Thyroid gland (tissue), 4 donors: Measurements from ENCODE around the gene ZNF274. TPM values are rescaled to one million over a fixed set of nuclear protein-coding genes. Genes with fewer than 3 reads are reported as not detected.
"Not testable (repeated sequence)": the region's sequence is repeated elsewhere in the genome, so short reads cannot be mapped to it uniquely, and the experiment has no call there.

Source experiments
- DNase-seq, 2 donors: peaks; one replicate each; pipeline ENCODE4 v3.0.0-alpha.2; 2019
- H3K27ac ChIP-seq, 3 donors: fragments of 200-600 bp; sonication (generic); 1 replicate in 2 of 3; 2 replicates in 1 of 3; pipeline ENCODE4 v1.5.1; 2016 to 2019; ENCODE audit warnings: mild to moderate bottlenecking in 1 of 3, moderate library complexity in 1 of 3
- H3K27me3 ChIP-seq: fragments of 200-600 bp; sonication (generic); one replicate; pipeline ENCODE4 v1.5.1; 2019
- H3K36me3 ChIP-seq, 2 donors: fragments of 200-600 bp; sonication (generic); one replicate each; pipeline ENCODE4 v1.5.1; 2016 to 2019
- H3K4me1 ChIP-seq, 2 donors: fragments of 200-600 bp; sonication (generic); one replicate each; pipeline ENCODE4 v1.5.1; 2017 to 2019
- H3K4me3 ChIP-seq, 3 donors: fragments of 200-600 bp; sonication (generic); replicated peaks in 1 of 3; 1 replicate in 2 of 3; 2 replicates in 1 of 3; pipeline ENCODE4 v1.5.1; 2016; ENCODE audit warnings: mild to moderate bottlenecking in 1 of 3
- H3K9me3 ChIP-seq: fragments of 200-600 bp; sonication (generic); one replicate; pipeline ENCODE4 v1.5.1; 2017
- POLR2A ChIP-seq, 2 donors: fragments of 450-650 bp; IDR thresholded peaks; one replicate each; pipeline ENCODE4 v1.6.1; 2017; ENCODE audit warnings: antibody characterized with exemption in 2 of 2, mild to moderate bottlenecking in 2 of 2, moderate library complexity in 1 of 2
- WGBS, 2 donors: methylation state at CpG; one replicate each; pipeline ENCODE4 v1.1.5; 2017; 5-methylcytosine and 5-hydroxymethylcytosine counted together
- intact Hi-C: fragments of 100-400 bp; cut with DNase I; formaldehyde crosslinking; loops from one replicate; pipeline ENCODE4 v1.15.1; 2023
- total RNA-seq, 4 donors: library from RNA; depleted of rRNA; stranded (reverse); fragments of >200 nt; gene quantifications; one replicate each; pipeline ENCODE4 v1.2.3, GENCODE V29; 2016
- TF ChIP-seq, protein P1 (sequence below), 6 experiments: fragments of 200-600 bp in 3 of 6; fragments of 450-650 bp in 3 of 6; sonication (generic) in 3 of 6; IDR thresholded peaks; one replicate each; pipeline ENCODE4 v1.5.1; 2016 to 2019; ENCODE audit warnings: antibody characterized with exemption in 6 of 6, mild to moderate bottlenecking in 2 of 6, inconsistent platforms in 1 of 6, moderate library complexity in 1 of 6

Gene ZNF274
- total RNA-seq = 10 to 100 TPM; 43.0 to 75.3 (median 49.9) TPM

DNA sequence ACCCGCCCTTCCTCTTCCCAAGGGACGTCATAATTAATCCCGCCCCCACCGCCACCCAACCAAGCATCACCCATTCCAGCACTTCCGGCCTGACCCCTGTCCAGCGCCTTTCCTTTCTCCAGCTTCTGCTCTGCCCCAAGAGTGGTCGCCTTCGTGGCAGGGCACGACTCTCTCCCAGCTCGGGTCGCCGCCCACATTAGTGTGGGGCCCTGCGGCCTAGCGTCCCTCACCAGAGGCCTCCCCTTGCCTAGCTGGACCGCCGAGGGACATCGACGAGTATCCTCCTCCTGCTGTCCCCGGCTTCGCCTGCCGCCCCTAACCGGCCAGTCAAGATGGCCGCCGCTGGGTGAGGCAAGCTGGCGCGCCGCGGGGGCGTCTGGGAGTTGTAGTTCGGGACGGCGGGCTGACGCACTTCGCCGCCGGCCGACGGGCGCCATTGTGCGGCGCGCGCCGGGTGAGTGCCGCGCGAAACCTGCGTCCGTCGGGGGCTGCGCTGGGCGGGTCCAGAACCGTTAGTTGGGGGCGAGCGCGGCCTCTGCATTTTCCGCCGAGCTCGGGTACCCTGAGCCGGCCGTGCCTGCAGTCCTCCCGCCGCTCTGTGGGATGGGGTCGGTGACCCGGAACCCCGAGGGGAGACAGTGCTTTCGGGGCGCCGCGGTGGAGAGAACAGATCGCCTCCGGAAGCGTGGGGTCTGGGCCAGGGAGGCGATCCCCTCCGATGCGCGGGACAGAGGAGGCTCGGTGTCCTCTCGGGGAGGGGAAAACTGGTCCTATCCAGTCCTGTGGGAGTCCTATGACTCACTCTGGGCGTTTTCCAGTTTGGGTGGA is at the start of gene ZNF274:
TSS of gene ZNF274 (plus strand) at position 73 of the 828 bp plus-strand sequence. CDS start 905 bp downstream, outside the sequence.
- WGBS, 2 donors = 3 to 10% methylated on average over 15 to 34 of the region's 80 CpGs
- Histone ChIP-seq H3K27ac (peak within 1 kb of the TSS; percentile 98 to 99 (median 99)), H3K4me1 (peaks cover 0 to 10% of the 10 kb centered on the region in 2 donors), H3K9me3 (no peaks in the 10 kb centered on the region), H3K36me3 (peaks cover 30 to 32% of the 10 kb centered on the region in 2 donors), H3K27me3 (no peaks in the 10 kb centered on the region), H3K4me3 (peak within 1 kb of the TSS; percentile 50 to 97 (median 83))
- peak; percentile 93 to 95 for DNase-seq
- intact Hi-C loops = no loop called here
- peak; percentile 56 to 88 for TF ChIP-seq POLR2A (IDR thresholded peaks at IDR 0.05)
- TF ChIP-seq, protein P1, sequence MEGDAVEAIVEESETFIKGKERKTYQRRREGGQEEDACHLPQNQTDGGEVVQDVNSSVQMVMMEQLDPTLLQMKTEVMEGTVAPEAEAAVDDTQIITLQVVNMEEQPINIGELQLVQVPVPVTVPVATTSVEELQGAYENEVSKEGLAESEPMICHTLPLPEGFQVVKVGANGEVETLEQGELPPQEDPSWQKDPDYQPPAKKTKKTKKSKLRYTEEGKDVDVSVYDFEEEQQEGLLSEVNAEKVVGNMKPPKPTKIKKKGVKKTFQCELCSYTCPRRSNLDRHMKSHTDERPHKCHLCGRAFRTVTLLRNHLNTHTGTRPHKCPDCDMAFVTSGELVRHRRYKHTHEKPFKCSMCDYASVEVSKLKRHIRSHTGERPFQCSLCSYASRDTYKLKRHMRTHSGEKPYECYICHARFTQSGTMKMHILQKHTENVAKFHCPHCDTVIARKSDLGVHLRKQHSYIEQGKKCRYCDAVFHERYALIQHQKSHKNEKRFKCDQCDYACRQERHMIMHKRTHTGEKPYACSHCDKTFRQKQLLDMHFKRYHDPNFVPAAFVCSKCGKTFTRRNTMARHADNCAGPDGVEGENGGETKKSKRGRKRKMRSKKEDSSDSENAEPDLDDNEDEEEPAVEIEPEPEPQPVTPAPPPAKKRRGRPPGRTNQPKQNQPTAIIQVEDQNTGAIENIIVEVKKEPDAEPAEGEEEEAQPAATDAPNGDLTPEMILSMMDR (IDR thresholded peaks at IDR 0.05) = peak in 1 of 6 experiments; percentile 4

DNA sequence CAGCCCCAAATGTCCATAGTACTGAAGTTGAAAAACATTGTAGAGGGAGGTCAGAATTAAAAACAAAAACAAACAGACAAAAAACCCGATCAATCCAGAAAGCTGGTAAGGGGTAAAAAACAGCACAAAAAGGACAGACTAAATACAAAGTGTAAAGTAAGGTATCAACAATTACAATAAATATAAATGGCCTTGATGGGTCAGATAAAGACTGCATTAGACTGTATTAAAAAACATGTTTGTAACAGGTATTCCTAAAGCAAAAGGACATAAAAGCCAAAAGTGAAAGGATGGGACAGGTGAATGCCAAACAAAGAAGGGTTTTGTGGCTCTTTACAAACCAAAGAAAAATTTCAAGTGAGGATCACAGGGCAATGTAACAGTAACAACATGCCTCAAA is 48.6 kb upstream of the ZNF274 start:
- intact Hi-C loops = no loop called here
- Histone ChIP-seq H3K27me3 (no peaks in the 10 kb centered on the region), H3K9me3 (peaks cover 11% of the 10 kb centered on the region), H3K4me3 (no peak overlapping the region), H3K4me1 (no peaks in the 10 kb centered on the region), H3K36me3 (peaks cover 90 to 91% of the 10 kb centered on the region in 2 donors), H3K27ac (no peak overlapping the region)
- TF ChIP-seq POLR2A (IDR thresholded peaks at IDR 0.05) = no peak
- TF ChIP-seq, protein P1 (IDR thresholded peaks at IDR 0.05) = no peak
- no peak for DNase-seq
- 98% methylated on average over 1 of the region's 1 CpG for WGBS, 2 donors

DNA sequence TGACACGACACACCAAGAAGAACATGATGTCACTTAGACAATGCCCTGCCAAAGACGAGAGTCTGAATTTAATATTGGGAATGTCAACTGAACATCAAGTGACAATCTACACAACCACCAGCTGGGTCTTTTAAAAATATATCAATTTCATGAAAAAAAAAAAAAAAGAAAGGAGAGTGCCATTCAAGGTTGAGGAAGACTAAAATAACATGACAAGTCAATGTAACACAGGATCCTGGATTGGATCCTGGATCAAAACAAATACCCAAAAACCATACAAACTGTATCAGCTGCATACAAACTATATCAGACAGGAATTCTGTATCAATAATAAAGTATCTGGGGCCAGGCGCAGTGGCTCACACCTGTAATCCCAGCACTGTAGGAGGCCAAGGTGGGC is 37.0 kb upstream of the ZNF274 start:
- H3K27ac ChIP-seq = no peak overlapping the region
- DNase-seq = no peak
- no peaks in the 10 kb centered on the region for H3K9me3 ChIP-seq
- TF ChIP-seq, protein P1 (IDR thresholded peaks at IDR 0.05) = no peak
- TF ChIP-seq POLR2A (IDR thresholded peaks at IDR 0.05) = no peak
- no peak overlapping the region for H3K4me3 ChIP-seq
- WGBS, 2 donors = 98% methylated on average over 3 of the region's 3 CpGs
- H3K4me1 ChIP-seq = peaks cover 5 to 8% of the 10 kb centered on the region in 2 donors
- no peaks in the 10 kb centered on the region for H3K27me3 ChIP-seq
- peaks cover 17 to 22% of the 10 kb centered on the region in 2 donors for H3K36me3 ChIP-seq
- intact Hi-C loops = no loop called here

DNA sequence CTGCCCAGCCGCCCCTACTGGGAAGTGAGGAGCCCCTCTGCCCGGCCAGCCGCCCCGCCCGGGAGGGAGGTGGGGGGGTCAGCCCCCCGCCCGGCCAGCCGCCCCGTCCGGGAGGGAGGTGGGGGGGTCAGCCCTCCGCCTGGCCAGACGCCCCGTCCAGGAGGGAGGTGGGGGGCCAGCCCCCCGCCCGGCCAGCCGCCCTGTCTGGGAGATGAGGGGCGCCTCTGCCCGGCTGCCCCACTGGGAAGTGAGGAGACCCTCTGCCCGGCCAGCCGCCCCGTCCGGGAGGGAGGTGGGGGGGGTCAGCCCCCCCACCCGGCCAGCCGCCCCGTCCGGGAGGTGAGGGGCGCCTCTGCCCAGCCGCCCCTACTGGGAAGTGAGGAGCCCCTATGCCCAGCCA is 35.4 kb upstream of the ZNF274 start:
- H3K27ac ChIP-seq, H3K27me3 ChIP-seq, DNase-seq, H3K4me3 ChIP-seq, intact Hi-C loops, H3K36me3 ChIP-seq, H3K9me3 ChIP-seq: not testable (repeated sequence)
- WGBS, 2 donors = 100% methylated on average over 2 of the region's 28 CpGs; no CpG with 5 or more reads in 1 of the 2 donors
- peaks cover 11 to 15% of the 10 kb centered on the region in 2 donors for H3K4me1 ChIP-seq

DNA sequence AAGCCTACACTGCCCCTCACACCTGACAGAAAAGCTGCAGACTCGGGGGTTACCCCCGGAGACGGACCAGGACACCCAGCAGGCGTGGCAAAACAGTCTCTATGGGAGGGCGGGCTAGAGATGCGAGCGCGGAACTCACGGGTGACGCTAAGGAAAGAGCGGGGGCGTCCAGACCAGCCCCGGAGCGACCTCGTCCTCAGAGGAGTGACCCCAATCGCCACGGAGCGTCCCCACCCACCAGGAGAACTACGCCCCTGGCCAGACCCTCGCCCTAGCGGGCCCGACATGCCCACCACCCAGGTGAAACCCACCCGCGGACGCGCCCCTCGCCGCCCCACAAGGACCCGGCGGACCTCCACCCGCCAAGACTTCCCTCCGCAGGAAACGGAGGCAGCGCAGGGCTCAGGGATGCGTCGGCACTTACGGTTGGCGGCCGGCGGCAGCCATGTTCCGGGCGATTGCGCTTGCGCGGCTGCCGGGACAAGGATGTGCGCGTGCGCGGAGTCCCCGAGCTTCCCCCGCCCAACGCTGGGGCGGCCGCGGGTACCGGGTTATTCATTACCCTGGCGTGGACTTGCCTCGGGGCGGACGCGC is 32.4 kb upstream of the ZNF274 start, which contains the start of gene ZNF329:
TSS of gene ZNF329 (minus strand) at position 462 of the 594 bp plus-strand sequence. CDS start 21,286 bp downstream, outside the sequence.
- Histone ChIP-seq H3K27me3 (no peaks in the 10 kb centered on the region), H3K4me3 (peak within 1 kb of the TSS; percentile 86 to 94 (median 91)), H3K4me1 (peaks cover 22 to 31% of the 10 kb centered on the region in 2 donors), H3K36me3 (no peaks in the 10 kb centered on the region), H3K9me3 (no peaks in the 10 kb centered on the region), H3K27ac (peak within 1 kb of the TSS in 2 of 3 donors; percentile 69 to 91)
- WGBS, 2 donors = 0 to 1% methylated on average over 27 to 59 of the region's 62 CpGs
- TF ChIP-seq POLR2A (IDR thresholded peaks at IDR 0.05) = peak in 1 of 2 donors; percentile 71
- TF ChIP-seq, protein P1 (IDR thresholded peaks at IDR 0.05) = peak in 1 of 6 experiments; percentile 21
- peak; percentile 84 to 92 for DNase-seq
- intact Hi-C loops = no loop called here
